NT2/D1 (cell line): ENCODE results near the gene OR10G2.

Experiments used
- SUZ12 ChIP-seq: IDR thresholded peaks from 2 replicates; pipeline ENCODE4 v1.6.1; 2011; ENCODE audit not compliant: insufficient read length, insufficient read depth; ENCODE audit errors: extremely low read depth
- YY1 ChIP-seq: IDR thresholded peaks from 2 replicates; pipeline ENCODE4 v1.6.1; 2011; ENCODE audit not compliant: insufficient read length, insufficient read depth

- TF ChIP-seq YY1 (no peak), SUZ12 (no peak)
Observed at GRCh38 chr14:21673718-21674117, 39.0 kb upstream of the OR10G2 start, which contains the start of gene OR4E1.
